ENCODE results near the gene SDK1.

SDK1 gene

GRCh38 chr7:4272141-4272540 is 971.1 kb downstream of the SDK1 start:
- no peak overlapping the region for H3K27ac ChIP-seq
- no peak for DNase-seq (ENCODE audit: low spot score)
- POLR2A ChIA-PET (ENCODE audit: low non-redundant PET): no interaction called here
- CTCF ChIA-PET: no interaction called here
- no peak for TF ChIP-seq CTCF (conservative IDR thresholded peaks at IDR 0.05; ENCODE audit: low read depth)

- DNase-seq (ENCODE audit: low spot score): no peak
- no peak for TF ChIP-seq CTCF (conservative IDR thresholded peaks at IDR 0.05; ENCODE audit: low read depth)
- ChIA-PET POLR2A (ENCODE audit: low non-redundant PET) (no interaction called here), CTCF (no interaction called here)
- H3K27ac ChIP-seq: no peak overlapping the region
Measured at GRCh38 chr7:4273566-4274230, 972.6 kb downstream of the SDK1 start.

- no peak for TF ChIP-seq CTCF (conservative IDR thresholded peaks at IDR 0.05; ENCODE audit: low read depth)
- H3K27ac ChIP-seq: no peak overlapping the region
- no peak for DNase-seq (ENCODE audit: low spot score)
- POLR2A ChIA-PET (ENCODE audit: low non-redundant PET): no interaction called here
- CTCF ChIA-PET: no interaction called here
Measured at GRCh38 chr7:4274286-4274685, 973.2 kb downstream of the SDK1 start.

- no peak for TF ChIP-seq CTCF (conservative IDR thresholded peaks at IDR 0.05; ENCODE audit: low read depth)
- POLR2A ChIA-PET (ENCODE audit: low non-redundant PET): no interaction called here
- CTCF ChIA-PET: no interaction called here
- H3K27ac ChIP-seq: no peak overlapping the region
- no peak for DNase-seq (ENCODE audit: low spot score)
Measured at GRCh38 chr7:4277936-4278335, 976.9 kb downstream of the SDK1 start.

- CTCF ChIA-PET: no interaction called here
- DNase-seq (ENCODE audit: low spot score): no peak
- POLR2A ChIA-PET (ENCODE audit: low non-redundant PET): no interaction called here
Measured at GRCh38 chr7:4279216-4279615, 978.2 kb downstream of the SDK1 start.

GRCh38 chr7:4281231-4281993 is 980.4 kb downstream of the SDK1 start:
- CTCF ChIA-PET: interaction anchor here (0.7 kb wide), 1 partner anchor 122 kb away, joined by 5 read pairs; no protein-coding TSS in a partner anchor

More at GRCh38 chr7:4279216-4279615, 978.2 kb downstream of the SDK1 start:
- H3K27ac ChIP-seq: no peak overlapping the region
- TF ChIP-seq CTCF (conservative IDR thresholded peaks at IDR 0.05; ENCODE audit: low read depth): no peak

More at GRCh38 chr7:4281231-4281993, 980.4 kb downstream of the SDK1 start:
- POLR2A ChIA-PET (ENCODE audit: low non-redundant PET): no interaction called here
- DNase-seq (ENCODE audit: low spot score): no peak
- H3K27ac ChIP-seq: 0 out of 2 replicates have a peak overlapping the region, but pooled peaks have one; percentile 78
- no peak for TF ChIP-seq CTCF (conservative IDR thresholded peaks at IDR 0.05; ENCODE audit: low read depth)
